Hepatocyte (in vitro differentiated cells): ENCODE data around the gene MAP3K2. TPM values are rescaled to one million over a fixed set of nuclear protein-coding genes. Genes with fewer than 3 reads are reported as not detected.

Experiments used
- DNase-seq: peaks from one replicate; pipeline ENCODE4 v3.0.0-alpha.2; 2016; ENCODE audit warnings: low spot score
- H2AFZ ChIP-seq: fragments of 200-600 bp; sonication (generic); 2 replicates; pipeline ENCODE4 v1.6.0; 2016; ENCODE audit warnings: antibody characterized with exemption, mild to moderate bottlenecking
- H3K27ac ChIP-seq: fragments of 200-600 bp; sonication (generic); 2 replicates; pipeline ENCODE4 v1.5.1; 2016; ENCODE audit warnings: mild to moderate bottlenecking
- H3K27me3 ChIP-seq: fragments of 200-600 bp; sonication (generic); 2 replicates; pipeline ENCODE4 v1.6.1; 2016
- H3K36me3 ChIP-seq: fragments of 200-600 bp; sonication (generic); replicated peaks from 2 replicates; pipeline ENCODE4 v1.5.1; 2016; ENCODE audit warnings: low read depth; ENCODE audit not compliant: insufficient read depth
- H3K4me1 ChIP-seq: fragments of 200-600 bp; sonication (generic); 2 replicates; pipeline ENCODE4 v1.5.1; 2016; ENCODE audit warnings: mild to moderate bottlenecking, moderate library complexity; ENCODE audit not compliant: insufficient read depth
- H3K4me2 ChIP-seq: fragments of 200-600 bp; sonication (generic); 2 replicates; pipeline ENCODE4 v1.6.0; 2016
- H3K4me3 ChIP-seq: fragments of 200-600 bp; sonication (generic); 2 replicates; pipeline ENCODE4 v1.5.1; 2016; ENCODE audit warnings: mild to moderate bottlenecking
- H3K79me2 ChIP-seq: fragments of 200-600 bp; sonication (generic); 2 replicates; pipeline ENCODE4 v1.6.0; 2017; ENCODE audit warnings: mild to moderate bottlenecking
- H3K9me2 ChIP-seq: fragments of 200-600 bp; sonication (generic); replicated peaks from 2 replicates; pipeline ENCODE4 v1.6.0; 2017; ENCODE audit warnings: mild to moderate bottlenecking; ENCODE audit not compliant: insufficient read depth
- H3K9me3 ChIP-seq: fragments of 200-600 bp; sonication (generic); 2 replicates; pipeline ENCODE4 v1.5.1; 2016; ENCODE audit warnings: low read depth, mild to moderate bottlenecking
- H4K20me1 ChIP-seq: fragments of 200-600 bp; sonication (generic); 2 replicates; pipeline ENCODE4 v1.6.0; 2016; ENCODE audit warnings: mild to moderate bottlenecking; ENCODE audit not compliant: insufficient read depth, poor library complexity, severe bottlenecking
- CTCF ChIP-seq: fragments of 200-600 bp; sonication (generic); IDR thresholded peaks from 2 replicates; pipeline ENCODE4 v1.5.1; 2016; ENCODE audit warnings: antibody characterized with exemption, mild to moderate bottlenecking; ENCODE audit not compliant: poor library complexity
- EZH2 ChIP-seq: fragments of 200-600 bp; sonication (generic); IDR thresholded peaks from 2 replicates; pipeline ENCODE4 v1.6.1; 2016; ENCODE audit warnings: antibody characterized with exemption, mild to moderate bottlenecking, borderline replicate concordance
- EZH2phosphoT487 ChIP-seq: fragments of 200-600 bp; sonication (generic); IDR thresholded peaks from one replicate; pipeline ENCODE4 v1.6.1; 2018; ENCODE audit warnings: antibody characterized with exemption, mild to moderate bottlenecking, low read depth, moderate library complexity; ENCODE audit not compliant: unreplicated experiment, severe bottlenecking
- WGBS: methylation state at CpG from one replicate; pipeline ENCODE4 v1.1.6; 2016; ENCODE audit warnings: low lambda C conversion rate; ENCODE audit errors: missing lambda C conversion rate; 5-methylcytosine and 5-hydroxymethylcytosine counted together
- polyA plus RNA-seq: library from polyadenylated mRNA; unstranded; fragments of >200 nt; fragmentation: Nextera tagmentation; extraction: Ambion mirVana; gene quantifications from 2 replicates; pipeline ENCODE4 v1.2.1, GENCODE V29; 2016
- total RNA-seq: library from RNA; depleted of rRNA; stranded (reverse); fragments of >200 nt; gene quantifications from 2 replicates; pipeline ENCODE4 v1.2.3, GENCODE V29; 2014

Gene MAP3K2
- total and polyA plus RNA-seq, 2 experiments from 2014 or later: 28.5 to 52.5 TPM

DNA sequence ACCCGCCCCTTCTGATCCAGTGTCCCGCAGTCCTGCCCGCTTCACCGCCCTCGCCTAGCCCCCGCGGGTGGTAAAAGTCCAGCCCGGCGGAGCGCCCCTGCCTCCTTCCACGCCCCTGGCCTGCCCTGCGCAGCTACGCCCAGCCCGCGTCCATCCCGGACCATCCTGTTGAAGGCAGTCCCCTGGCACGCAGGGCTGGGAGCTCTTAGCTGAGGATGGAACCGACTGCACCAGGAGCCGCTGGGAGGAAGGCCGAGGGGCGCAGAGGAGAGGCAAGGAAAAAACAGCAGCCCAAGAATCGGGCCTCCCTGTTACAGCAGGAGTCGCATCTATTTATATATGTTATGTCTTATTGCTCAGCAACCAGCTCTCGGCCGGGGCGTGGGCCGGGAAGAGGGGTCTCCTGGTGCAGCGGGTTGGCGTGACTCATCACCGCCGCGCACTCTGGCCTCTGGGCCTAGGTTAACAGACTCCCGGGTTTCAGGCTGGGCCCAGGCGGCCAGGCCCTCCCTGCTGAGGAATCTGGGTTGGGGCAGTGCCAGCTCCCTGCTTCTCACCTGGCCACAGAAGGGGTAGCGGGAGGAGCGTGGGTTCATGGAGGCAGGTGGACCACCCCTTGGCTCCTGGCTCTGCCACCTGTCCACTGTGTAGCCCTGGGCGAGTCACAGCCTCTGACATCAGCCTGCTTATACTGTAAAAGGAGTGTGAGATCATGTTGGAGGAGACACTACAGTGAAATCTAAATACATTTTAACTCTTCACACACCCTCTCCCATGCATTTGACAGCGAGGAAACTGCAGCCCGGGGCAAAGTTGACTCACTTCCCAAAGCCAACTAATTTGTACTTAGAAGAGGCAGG is 13.4 kb upstream of the MAP3K2 start:
- Histone ChIP-seq H3K79me2 (no peaks in the 10 kb centered on the region), H3K36me3 (no peaks in the 10 kb centered on the region), H3K9me2 (no peaks in the 10 kb centered on the region), H3K4me3 (no peak overlapping the region), H4K20me1 (no peaks in the 10 kb centered on the region), H3K27me3 (no peaks in the 10 kb centered on the region), H3K9me3 (no peaks in the 10 kb centered on the region), H3K4me1 (peaks cover 11% of the 10 kb centered on the region), H2AFZ (no peak overlapping the region), H3K4me2 (no peak overlapping the region), H3K27ac (peak overlapping the region; percentile 79)
- no peak for DNase-seq
- TF ChIP-seq EZH2phosphoT487 (no peak), EZH2 (no peak), CTCF (no peak)
- WGBS: 92% methylated on average over 30 of the region's 39 CpGs

GRCh38 chr2:127400533-127400896 is 12.7 kb upstream of the MAP3K2 start:
- no peaks in the 10 kb centered on the region for H3K9me2 ChIP-seq
- peaks cover 11% of the 10 kb centered on the region for H3K4me1 ChIP-seq
- TF ChIP-seq EZH2 (no peak), EZH2phosphoT487 (no peak), CTCF (no peak)
- no peak overlapping the region for H2AFZ ChIP-seq
- 94% methylated on average over 9 of the region's 9 CpGs for WGBS
- no peak overlapping the region for H3K27ac ChIP-seq
- no peak overlapping the region for H3K4me2 ChIP-seq
- no peak overlapping the region for H3K4me3 ChIP-seq
- no peaks in the 10 kb centered on the region for H3K36me3 ChIP-seq
- H4K20me1 ChIP-seq: no peaks in the 10 kb centered on the region
- no peaks in the 10 kb centered on the region for H3K9me3 ChIP-seq
- no peak for DNase-seq
- H3K27me3 ChIP-seq: no peaks in the 10 kb centered on the region
- H3K79me2 ChIP-seq: no peaks in the 10 kb centered on the region

DNA sequence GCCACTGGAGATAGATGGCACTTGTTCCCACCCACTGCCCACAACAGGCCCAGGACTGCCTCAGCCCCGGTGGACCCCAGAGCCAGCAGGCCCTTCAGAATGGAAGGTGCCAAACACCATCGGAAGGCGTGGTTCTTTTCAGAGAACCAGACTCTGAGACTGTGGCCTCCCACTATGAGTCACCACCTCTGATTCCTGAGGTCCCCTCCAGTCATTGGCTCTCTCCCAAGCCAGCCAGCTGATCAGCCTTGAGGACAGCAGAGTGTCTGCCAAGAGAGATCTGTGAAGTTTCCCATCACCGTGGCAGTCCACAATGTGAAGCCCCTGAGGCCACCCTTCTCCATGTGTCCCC is 10.4 kb upstream of the MAP3K2 start:
- no peak for TF ChIP-seq CTCF
- no peak for TF ChIP-seq EZH2
- no peak for TF ChIP-seq EZH2phosphoT487
- Histone ChIP-seq H3K27me3 (no peaks in the 10 kb centered on the region), H3K9me3 (no peaks in the 10 kb centered on the region), H3K9me2 (no peaks in the 10 kb centered on the region), H3K27ac (peak overlapping the region; percentile 73), H3K4me2 (no peak overlapping the region), H3K4me3 (no peak overlapping the region), H4K20me1 (no peaks in the 10 kb centered on the region), H3K79me2 (no peaks in the 10 kb centered on the region), H3K4me1 (peaks cover 11% of the 10 kb centered on the region), H2AFZ (no peak overlapping the region), H3K36me3 (no peaks in the 10 kb centered on the region)
- DNase-seq: peak; percentile 91
- WGBS: 42% methylated on average over 4 of the region's 4 CpGs
